ENCODE results near the gene CDC6.
A peak's percentile ranks its signal among the peaks of the same experiment; 100 is the strongest.
"Not testable (repeated sequence)": the region's sequence is repeated elsewhere in the genome, so short reads cannot be mapped to it uniquely, and the experiment has no call there.

Gene CDC6

DNA sequence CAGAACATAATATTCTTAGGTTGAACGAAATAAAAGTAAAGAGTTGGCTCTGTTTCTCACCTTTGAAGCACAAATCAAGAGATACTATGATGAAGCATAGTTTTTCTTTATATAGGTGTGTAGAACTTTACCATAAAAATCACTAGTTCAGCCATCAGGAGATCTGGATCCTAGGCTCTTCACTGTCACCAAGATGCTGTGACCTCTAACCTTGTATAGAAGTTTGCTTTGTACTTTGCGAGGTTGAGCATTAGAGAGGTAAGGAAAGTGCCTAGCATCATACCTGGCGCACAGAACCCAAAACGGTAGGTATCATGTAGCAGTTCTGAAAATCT lies 553 bp upstream of the CDC6 start:
- no peak for DNase-seq (ENCODE audit: low spot score)

DNA sequence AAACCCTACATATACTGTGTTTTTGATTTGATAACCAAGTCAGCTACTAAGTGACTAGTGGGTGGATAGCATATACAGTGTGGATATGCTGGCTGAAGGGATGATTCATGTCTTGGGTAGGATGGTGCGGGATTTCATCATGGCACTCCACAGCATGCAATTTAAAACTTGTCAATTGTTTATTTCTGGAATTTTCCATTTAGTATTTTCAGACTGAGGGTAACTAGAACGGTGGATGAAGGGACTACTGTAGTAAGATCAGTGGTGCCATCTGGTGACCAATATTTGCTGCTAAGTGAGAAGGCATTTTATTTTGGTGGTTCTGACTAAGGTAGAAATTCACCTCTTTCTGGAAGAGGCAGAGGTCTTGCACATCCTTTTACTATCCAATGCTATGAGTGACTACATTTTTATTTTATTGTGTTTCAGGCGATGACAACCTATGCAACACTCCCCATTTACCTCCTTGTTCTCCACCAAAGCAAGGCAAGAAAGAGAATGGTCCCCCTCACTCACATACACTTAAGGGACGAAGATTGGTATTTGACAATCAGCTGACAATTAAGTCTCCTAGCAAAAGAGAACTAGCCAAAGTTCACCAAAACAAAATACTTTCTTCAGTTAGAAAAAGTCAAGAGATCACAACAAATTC lies 3.1 kb downstream of the CDC6 start:
- DNase-seq (ENCODE audit: low spot score): peak; percentile 69

DNA sequence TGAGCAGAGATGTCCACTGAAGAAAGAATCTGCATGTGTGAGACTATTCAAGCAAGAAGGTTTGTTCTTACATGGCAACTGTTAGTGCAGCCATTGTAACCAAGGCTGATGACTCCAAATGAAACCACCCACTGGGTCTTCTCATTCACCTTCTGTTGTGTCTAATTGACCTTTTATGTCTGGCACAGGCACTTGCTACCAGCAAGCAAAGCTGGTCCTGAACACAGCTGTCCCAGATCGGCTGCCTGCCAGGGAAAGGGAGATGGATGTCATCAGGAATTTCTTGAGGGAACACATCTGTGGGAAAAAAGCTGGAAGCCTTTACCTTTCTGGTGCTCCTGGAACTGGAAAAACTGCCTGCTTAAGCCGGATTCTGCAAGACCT lies 3.6 kb downstream of the CDC6 start:
- no peak for DNase-seq (ENCODE audit: low spot score)

DNA sequence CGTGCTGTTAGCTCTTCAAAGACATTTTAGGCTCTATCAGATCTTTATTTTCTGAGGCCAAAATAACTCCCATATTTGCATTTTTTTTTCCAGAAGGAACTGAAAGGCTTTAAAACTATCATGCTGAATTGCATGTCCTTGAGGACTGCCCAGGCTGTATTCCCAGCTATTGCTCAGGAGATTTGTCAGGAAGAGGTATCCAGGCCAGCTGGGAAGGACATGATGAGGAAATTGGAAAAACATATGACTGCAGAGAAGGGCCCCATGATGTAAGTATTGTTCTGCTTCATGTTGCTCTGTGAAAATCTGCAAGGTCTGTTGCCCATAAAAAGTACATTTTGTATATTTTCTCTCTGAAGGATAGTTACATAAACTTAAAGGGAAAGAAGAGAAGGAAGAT lies 5.7 kb downstream of the CDC6 start:
- DNase-seq (ENCODE audit: low spot score): no peak

DNA sequence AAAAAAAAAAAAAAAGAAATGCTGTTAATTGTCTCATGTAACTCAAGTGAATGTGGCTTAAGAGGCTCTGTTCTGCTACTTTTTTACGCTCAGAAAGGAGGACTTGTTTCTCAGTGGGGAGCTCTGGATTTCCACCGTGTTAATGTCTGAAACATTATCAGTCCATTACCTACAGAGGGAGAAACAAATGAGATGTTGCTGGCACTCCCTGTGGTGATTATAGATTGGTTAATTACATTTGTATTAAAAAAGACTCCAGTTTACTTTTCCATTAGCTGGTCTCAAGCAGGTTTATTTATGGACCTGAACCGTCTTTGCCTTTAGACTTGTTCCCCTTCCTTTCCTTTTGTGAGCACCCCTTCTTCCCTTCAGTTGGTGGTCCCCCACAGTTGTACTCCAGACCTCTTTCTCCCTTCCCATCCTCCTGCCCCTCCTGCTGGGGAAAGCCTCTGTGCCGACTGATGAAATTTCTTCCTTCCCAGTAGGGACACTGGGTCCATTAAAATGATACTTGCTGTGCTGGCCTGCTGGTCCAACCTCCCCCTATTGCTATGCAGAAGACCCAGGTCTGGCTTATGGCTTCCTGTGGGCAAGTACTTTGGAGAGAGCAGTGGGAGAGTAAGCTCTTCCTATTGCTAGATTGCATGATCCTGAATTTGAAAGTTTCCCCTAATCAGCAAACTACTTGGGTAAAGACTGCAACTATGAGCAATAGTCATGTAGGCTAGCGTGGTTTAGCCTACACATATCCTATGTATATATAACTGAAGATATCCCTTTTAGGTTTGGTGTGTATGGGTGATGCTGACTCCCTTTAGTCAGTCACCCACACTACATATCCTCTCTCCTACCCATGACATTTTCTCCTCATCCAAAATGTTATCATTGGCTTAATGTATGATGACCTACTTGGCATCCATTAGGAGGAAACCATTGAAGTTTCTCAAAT lies 8.1 kb downstream of the CDC6 start:
- DNase-seq (ENCODE audit: low spot score): no peak

DNA sequence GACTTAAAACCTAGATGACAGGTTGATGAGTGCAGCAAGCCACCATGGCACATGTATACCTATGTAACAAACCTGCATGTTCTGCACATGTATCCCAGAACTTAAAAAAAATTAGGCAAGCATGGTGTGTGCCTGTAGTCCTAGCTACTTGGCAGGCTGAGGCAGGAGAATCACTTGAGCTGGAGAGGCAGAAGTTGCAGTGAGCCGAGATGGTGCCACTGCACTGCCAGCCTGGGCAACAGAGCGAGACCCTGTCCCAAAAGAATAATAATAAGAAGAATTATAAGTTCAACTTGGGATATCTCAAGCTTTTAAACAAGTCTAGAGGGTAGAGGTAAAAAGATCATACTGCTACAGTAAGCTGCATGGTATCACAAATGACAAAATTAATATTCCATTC lies 9.8 kb downstream of the CDC6 start:
- no peak for DNase-seq (ENCODE audit: low spot score)

DNA sequence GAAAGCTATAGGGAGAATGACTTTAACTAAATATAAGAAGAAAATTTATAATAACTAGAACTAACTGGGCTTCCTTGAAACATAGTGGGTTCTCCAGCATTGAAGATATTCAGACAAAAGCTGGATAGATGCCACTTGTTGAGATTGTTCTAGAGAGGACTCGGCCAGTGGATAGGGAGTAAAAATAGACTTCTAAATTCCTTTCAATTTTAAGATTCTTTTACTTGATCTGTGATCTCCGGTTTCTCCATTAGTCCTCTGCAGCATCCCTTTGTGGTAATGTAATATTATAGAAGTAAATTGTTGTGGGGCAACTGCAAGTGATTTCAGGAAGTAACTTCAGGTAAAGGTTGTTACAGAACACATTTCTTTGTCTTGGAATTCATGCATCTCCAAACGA lies 11.0 kb downstream of the CDC6 start:
- DNase-seq (ENCODE audit: low spot score): peak; percentile 70

DNA sequence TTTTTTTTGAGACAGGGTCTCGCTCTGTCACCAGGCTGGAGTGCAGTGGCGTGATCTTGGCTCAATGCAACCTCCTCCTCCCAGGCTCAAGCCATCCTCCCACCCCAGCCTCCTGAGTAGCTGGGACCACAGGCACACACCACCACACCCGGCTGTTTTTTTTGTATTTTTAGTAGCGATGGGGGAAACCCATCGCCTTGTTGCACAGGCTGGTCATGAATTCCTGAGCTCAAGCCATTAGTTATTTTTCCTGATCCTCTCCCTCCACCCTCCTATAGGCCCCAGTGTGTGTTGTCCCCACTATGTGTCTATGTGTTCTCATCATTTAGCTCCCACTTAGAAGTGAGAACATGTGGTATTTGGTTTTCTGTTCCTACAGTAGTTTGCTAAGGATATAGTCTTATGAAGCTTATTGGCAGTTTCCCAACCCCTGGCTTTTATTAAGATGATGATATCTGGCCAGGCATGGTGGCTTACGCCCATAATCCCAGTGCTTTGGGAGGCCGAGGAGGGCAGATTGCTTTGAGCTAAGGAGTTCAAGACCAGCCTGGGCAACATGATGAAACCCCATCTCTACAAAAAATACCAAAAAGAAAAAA lies 11.6 kb downstream of the CDC6 start:
- not testable (repeated sequence) for DNase-seq (ENCODE audit: low spot score)

DNA sequence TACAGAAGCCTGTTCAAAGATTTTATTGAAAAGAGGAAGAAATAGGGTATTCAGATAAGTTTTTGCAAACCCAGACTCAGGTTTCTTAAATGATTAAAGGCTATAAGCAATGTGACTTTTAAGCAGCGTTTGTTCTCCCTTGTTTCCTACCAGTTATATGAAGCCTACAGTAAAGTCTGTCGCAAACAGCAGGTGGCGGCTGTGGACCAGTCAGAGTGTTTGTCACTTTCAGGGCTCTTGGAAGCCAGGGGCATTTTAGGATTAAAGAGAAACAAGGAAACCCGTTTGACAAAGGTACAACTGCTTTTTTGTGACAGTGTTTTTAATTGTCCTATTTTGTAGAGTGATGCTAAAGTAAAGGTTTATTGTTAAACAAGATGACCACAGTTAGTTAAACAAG lies 13.6 kb downstream of the CDC6 start:
- DNase-seq (ENCODE audit: low spot score): no peak

DNA sequence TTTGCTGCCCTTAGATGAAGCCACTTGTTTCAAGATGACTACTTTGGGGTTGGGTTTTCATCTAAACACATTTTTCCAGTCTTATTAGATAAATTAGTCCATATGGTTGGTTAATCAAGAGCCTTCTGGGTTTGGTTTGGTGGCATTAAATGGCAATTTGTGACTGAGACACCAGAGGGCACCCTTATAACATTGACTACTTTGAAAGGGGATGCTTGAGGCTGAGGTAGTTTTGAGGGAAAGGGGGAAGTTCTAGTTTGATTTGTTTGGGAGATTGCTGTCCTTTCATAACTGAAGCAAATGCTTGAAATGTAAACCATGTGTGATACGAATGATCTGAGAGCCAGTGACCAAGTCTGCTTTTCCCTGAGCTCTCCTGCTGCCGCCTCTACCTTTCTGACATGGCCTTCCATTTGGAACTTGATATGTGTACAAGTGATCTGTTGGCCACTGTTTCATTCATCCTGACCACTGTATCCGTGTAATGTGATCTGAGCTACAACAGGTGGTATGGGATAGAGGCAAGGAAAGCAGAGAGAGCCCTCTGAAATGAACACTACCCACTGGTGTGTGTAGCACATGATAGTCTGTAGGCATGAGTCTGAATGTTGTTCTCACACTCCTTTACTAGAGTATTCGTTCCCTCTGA lies 15.5 kb downstream of the CDC6 start:
- peak; percentile 61 for DNase-seq (ENCODE audit: low spot score)

DNA sequence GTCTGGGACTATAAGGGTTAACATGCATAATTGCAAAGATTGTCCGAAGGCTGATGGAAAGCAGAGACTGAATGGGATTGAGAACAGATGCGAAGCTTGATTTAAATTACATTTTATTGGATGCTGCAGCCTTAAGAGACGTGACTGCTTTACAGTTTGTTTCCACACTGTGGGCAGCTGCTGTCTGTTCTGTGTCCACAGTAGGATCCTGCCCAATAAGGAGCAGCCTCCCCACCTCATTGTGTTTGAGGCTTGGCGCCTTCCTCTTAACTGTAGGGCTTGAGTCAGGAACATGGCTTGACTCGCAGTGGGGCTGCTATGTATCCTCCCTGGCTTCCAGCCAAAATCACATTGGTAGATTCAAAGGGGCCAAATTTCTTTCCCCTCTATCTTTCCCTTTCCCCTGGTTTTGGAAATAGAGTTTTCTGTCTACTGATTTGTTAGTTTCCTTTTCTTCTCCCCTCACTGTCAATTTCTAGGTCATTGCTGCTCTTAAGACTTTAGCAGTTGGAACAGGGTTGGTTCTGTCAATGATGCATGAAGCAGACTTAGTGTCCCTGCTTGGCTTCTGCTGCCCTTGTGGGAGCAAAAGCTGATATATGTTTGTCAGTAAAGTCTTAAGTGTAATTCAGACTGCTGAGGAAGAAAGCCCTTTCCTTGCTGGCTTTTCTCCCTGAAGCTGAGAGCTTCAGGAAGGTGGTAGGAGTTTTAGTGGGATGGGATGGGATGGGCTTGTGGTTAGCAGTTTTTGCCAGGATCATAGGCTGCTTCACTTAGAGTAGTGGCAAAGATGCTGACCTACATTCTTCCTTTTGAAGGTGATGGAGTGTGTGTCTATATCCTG lies 16.3 kb downstream of the CDC6 start:
- peak; percentile 68 for DNase-seq (ENCODE audit: low spot score)

DNA sequence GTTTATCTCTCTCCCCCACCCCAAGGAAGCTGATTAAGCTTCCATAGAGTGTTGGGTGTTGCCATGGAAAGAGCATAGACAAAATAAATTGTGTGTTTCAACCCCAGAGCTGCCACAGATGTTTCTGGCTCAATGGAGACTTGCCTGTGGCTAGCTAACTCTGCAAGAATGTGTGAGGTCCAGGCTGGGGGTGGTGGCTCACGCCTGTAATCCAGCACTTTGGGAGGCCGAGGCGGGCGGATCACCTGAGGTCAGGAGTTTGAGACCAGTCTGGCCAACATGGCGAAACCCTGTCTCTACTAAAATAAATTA lies 16.8 kb downstream of the CDC6 start:
- DNase-seq (ENCODE audit: low spot score): peak; percentile 81

DNA sequence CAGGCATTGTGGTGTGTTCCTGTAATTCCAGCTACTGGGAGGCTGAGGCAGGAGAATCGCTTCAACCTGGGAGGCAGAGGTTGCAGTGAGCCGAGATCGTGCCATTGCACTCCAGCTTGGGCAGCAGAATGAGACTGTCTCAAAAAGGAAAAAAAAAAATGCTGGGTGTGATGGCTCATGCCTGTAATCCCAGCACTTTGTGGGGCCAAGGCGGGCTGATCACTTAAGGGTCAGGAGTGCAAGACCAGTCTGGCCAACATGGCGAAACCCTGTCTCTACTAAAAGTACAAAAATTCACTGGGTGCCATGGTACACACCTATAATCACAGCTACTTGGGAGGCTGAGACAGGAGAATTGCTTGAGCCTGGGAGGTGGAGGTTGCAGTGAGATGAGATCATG lies 17.2 kb downstream of the CDC6 start:
- not testable (repeated sequence) for DNase-seq (ENCODE audit: low spot score)

DNA sequence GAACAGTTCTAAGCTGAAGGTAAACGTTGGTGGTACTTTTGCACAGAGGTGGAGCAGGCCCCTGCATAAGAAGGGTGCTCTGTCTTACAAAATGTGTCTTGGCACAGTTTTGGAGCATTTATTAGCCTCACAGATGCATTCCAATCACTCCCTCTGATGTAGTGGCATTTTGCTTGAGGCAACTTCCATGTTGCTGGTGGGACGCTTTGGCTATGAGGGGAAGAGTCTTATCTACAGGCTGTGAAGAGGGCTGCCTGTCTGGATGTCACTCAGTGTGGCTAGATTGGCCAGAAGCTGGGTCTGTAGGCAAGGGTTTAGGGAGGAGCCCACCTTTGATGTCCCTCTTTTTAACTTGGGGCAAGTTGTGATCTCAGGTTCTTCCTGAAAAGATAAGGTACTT lies 18.7 kb downstream of the CDC6 start:
- DNase-seq (ENCODE audit: low spot score): no peak

DNA sequence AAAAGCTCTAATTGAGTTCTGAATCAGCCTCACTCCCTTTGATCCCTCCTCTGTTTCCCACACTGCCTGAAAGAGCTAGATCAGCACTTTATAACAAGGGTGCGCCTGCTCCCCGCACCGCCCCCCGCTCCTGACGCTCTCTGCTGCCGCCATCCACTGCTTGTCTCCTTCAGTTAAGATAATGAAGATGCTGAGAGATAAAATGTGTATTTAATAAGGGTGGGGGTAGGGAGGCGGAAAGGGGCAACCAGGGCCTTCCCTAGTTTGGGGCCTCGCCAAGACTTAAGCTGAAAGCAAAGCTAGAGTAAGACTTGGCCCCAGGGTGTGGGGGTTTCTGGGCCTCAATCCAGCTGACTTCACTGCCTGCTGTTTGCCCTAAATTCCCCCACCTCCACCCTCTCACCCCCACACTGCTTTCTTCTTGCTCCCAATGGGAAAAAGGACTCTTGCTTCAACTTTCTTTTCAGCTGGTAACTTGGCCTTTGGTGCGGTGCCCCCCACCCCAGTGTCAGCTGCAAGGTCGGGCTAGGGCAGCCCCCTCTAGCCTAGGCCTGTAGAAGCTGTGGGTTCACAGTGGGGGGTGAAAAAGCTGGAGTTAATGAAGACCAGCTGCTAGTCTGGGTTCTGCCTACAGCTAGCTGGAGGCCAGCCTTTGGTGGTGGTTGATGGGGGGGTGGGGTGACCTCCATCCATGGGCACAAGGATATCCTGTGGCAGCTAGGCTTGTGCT lies 19.5 kb downstream of the CDC6 start:
- DNase-seq (ENCODE audit: low spot score): no peak

DNA sequence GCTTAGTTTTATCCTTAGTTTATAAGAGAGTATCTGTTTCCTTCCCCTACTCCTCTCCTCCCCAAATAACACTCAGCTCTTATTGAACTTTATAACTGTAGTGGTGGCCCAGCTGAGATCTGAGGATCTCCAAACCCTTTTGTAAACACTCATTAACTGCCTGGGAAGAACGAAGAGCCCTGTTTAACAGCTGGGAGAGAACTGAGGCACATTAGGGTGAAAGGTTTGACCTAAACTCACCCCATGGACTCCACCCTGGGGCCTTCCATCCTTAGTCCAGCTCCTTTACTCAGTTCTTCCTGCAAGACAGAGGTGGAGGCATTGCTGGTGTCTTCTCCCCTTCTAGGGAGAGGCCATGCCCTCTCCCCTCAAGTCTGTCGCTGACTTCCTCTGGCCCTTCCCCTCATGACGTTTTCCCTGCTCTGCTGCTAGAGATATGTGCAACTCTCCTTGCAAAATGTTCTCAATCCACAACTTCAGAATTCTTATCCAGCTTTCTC lies 20.1 kb downstream of the CDC6 start:
- no peak for DNase-seq (ENCODE audit: low spot score)

DNA sequence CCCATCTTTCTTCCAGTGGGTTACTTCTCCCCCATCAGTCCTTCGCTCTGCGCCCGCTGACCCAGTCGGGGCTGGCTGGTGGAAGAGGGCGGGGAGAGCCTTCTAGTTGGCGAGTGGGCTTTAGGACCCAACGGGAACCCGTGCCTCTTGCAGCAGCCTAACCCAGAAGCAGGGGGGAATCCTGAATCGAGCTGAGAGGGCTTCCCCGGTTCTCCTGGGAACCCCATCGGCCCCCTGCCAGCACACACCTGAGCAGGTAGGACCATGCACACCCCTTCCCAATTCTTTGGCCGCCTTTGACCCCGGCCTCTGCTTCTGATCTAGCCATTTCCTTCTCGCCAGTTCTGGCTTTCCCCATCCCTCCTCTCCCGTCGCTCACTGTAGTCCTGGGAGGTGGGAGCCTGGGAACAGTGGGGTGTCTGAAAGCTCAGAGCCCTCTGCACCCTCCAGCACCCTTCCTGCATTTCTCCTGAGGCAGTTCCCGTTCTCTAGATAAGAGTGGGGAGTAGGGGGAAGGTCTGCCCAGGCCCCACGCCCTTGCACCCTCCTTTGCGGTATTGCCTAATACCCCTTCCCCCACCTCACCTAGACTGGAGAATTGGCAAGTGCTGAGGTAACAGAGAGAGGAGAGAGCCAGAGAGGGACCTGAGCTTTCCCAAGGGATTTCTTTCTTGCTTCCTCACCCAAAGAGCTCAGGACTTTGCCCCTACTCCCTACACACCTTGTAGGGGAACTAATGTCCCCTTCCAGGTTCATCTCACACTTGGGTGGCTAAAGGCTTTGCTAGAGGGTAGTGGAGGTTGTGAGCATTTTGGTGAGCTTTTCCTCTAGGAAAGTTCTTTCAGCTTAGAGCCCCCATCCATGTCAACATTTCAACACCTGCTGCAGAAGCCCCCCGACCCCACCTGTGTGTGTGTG lies 21.6 kb downstream of the CDC6 start, which contains the start of gene RARA:
Gene RARA (plus strand): TSS at position 150 of the 918 bp plus-strand sequence. CDS start 22,039 bp downstream, outside the sequence.
- DNase-seq (ENCODE audit: low spot score): no peak

DNA sequence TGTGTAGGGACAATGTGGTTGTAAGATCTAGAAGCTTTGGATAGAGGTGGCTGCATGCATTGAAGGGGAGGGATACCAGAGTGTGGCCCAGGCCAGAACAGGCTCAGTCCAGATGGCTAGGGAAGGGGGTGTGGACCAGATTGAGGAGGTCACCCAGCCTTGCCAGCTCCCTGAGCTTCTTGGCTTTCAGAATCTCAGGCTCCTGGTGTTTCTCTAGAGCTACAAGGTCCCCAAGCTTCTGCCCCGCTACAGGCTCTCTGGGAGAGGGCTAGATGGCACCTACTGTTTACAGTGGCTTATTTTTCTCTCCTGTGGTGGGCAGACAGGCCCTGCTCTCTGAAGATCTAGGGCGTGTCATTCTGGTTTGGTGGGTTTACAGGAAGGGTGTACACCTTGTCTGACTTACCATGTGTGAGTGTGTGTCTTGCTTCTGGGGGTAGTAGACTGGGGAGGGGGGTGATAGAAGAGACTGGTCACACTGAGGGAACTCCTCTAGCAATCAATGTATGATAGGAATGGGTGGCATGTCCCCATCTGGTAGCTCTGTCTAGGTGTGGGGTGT lies 22.4 kb downstream of the CDC6 start:
- no peak for DNase-seq (ENCODE audit: low spot score)

DNA sequence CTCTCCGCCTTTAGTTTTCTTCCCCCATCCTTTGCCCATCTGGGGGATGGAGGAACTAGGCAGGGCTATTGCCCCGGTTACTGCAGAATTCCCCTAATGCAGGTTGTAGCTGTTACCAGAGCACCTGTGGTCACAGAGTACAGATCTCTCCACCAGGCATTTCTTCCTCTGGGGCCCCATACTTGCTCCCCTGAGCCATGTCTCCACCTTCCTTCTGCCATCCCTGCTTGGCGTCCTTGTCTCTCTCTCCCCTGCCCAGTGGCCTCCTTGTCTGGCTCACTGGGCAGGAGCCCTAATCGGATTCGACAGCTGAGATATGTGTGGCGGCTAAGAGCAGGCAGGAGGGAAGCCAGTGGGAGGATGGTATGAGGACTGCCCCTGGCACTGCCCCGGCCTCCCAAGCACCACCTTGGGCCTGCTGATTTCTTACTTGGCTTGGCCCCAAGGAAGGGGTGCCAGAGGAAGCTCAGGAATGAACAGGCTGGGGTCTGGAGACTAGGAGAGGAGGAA lies 23.3 kb downstream of the CDC6 start:
- DNase-seq (ENCODE audit: low spot score): no peak

All from AG20443 (cell line).